HCT116 (cell line): ENCODE results near the gene PXDN. TPM values are rescaled to one million over a fixed set of nuclear protein-coding genes. Genes with fewer than 3 reads are reported as not detected.

Source experiments
- ATAC-seq: fragments of 200-7000 bp; cut with Tn5 transposase; 2 replicates; pipeline ENCODE4 v1.9.1; 2020; ENCODE audit warnings: mild to moderate bottlenecking, moderate library complexity
- BruUV-seq: library from RNA; stranded (reverse); fragments of 400-500 nt; replicated peaks from 2 replicates; lab custom pipeline; 2021; lab: Mats Ljungman, UMichigan
- CTCF ChIA-PET: fragments of 300-600 bp; sonication (Branson Sonifier 250); formaldehyde crosslinking; loops from one replicate; lab custom pipeline; 2021; ENCODE audit warnings: antibody characterized with exemption; lab: Charles Lee
- POLR2A ChIA-PET: fragments of 300-600, 350-600 bp; sonication (Branson Sonifier 250); formaldehyde crosslinking; loops from one replicate; lab custom pipeline; 2021; ENCODE audit warnings: antibody characterized with exemption; lab: Charles Lee
- RAD21 ChIA-PET, 2 experiments: fragments of 300-600 bp; sonication (Branson Sonifier 250); formaldehyde crosslinking; loops; one replicate each; lab custom pipeline; 2023; ENCODE audit warnings: low total read pairs in 2 of 2; ENCODE audit not compliant: uncharacterized antibody in 2 of 2, unreplicated experiment in 2 of 2, low non-redundant PET in 1 of 2; lab: Charles Lee
- DNase-seq: peaks from one replicate; pipeline ENCODE4 v3.0.0-alpha.2; 2010; ENCODE audit warnings: low read depth, low spot score
- H2AFZ ChIP-seq: fragments of 200-600 bp; shearing (Covaris generic), sonication (generic); 2 replicates; pipeline ENCODE4 v1.6.1; 2017; ENCODE audit warnings: low read depth, mixed run types, mixed read lengths, antibody characterized with exemption, low read length; ENCODE audit not compliant: poor library complexity, severe bottlenecking
- H3K27ac ChIP-seq: 2 replicates; pipeline ENCODE4 v1.5.1; 2012; ENCODE audit warnings: low read depth, low read length
- H3K27me3 ChIP-seq: fragments of 200-600 bp; sonication (generic); 2 replicates; pipeline ENCODE4 v1.6.1; 2016; ENCODE audit warnings: mixed run types, low read length, mixed read lengths; ENCODE audit not compliant: insufficient read depth
- H3K36me3 ChIP-seq, 2 experiments: fragments of 200-500 bp in 1 of 2; fragments of 200-600 bp in 1 of 2; sonication (Bioruptor generic) in 1 of 2; sonication (generic) in 1 of 2; 2 replicates each; pipeline versions ENCODE4 v1.5.1 to v1.6.1; 2014 to 2016; ENCODE audit warnings: low read length in 2 of 2, inconsistent platforms in 1 of 2, mixed read lengths in 1 of 2, mixed run types in 1 of 2; ENCODE audit not compliant: insufficient read depth in 2 of 2, control insufficient read depth in 1 of 2
- H3K4me1 ChIP-seq, 2 experiments: fragments of 200-600 bp in 1 of 2; sonication (generic) in 1 of 2; 2 replicates each; pipeline versions ENCODE4 v1.5.1 to v1.6.1; 2012 to 2017; ENCODE audit warnings: low read length in 2 of 2, inconsistent platforms in 1 of 2, mild to moderate bottlenecking in 1 of 2, mixed read lengths in 1 of 2, mixed run types in 1 of 2, moderate library complexity in 1 of 2; ENCODE audit not compliant: insufficient read depth in 2 of 2, control insufficient read depth in 1 of 2
- H3K4me2 ChIP-seq: fragments of 200-600 bp; sonication (generic); 2 replicates; pipeline ENCODE4 v1.6.1; 2017; ENCODE audit warnings: mixed run types, low read length, mixed read lengths
- H3K4me3 ChIP-seq, 2 experiments: fragments of 200-600 bp in 1 of 2; sonication (generic) in 1 of 2; replicated peaks in 1 of 2; 2 replicates each; pipeline ENCODE4 v1.5.1; 2011 to 2016; ENCODE audit warnings: low read length in 2 of 2, control low read depth in 1 of 2, low read depth in 1 of 2, mild to moderate bottlenecking in 1 of 2, mixed read lengths in 1 of 2, mixed run types in 1 of 2
- H3K79me2 ChIP-seq: fragments of 200-600 bp; sonication (generic); 2 replicates; pipeline ENCODE4 v1.6.1; 2017; ENCODE audit warnings: mild to moderate bottlenecking, mixed run types, low read length, moderate library complexity, mixed read lengths; ENCODE audit not compliant: insufficient read depth
- H3K9ac ChIP-seq: fragments of 200-600 bp; sonication (generic); 2 replicates; pipeline ENCODE4 v1.6.1; 2016; ENCODE audit warnings: low read length, mixed read lengths
- H3K9me2 ChIP-seq: fragments of 200-600 bp; sonication (generic), shearing (Covaris generic); 2 replicates; pipeline ENCODE4 v1.6.1; 2017; ENCODE audit warnings: mixed run types, mild to moderate bottlenecking, moderate library complexity; ENCODE audit not compliant: insufficient read depth
- H3K9me3 ChIP-seq, 2 experiments: fragments of 200-500 bp in 1 of 2; fragments of 200-600 bp in 1 of 2; sonication (Bioruptor generic) in 1 of 2; sonication (generic) in 1 of 2; 2 replicates each; pipeline ENCODE4 v1.6.1; 2014 to 2017; ENCODE audit warnings: low read length in 2 of 2, mixed read lengths in 2 of 2, inconsistent platforms in 1 of 2, low read depth in 1 of 2, mild to moderate bottlenecking in 1 of 2, mixed run types in 1 of 2, moderate library complexity in 1 of 2; ENCODE audit not compliant: control insufficient read depth in 1 of 2, insufficient read depth in 1 of 2
- H4K20me1 ChIP-seq: fragments of 200-600 bp; sonication (generic), shearing (Covaris generic); 2 replicates; pipeline ENCODE4 v1.6.1; 2017; ENCODE audit warnings: mixed run types, mild to moderate bottlenecking, moderate library complexity; ENCODE audit not compliant: insufficient read depth
- EGR1 ChIP-seq: IDR thresholded peaks from 2 replicates; pipeline ENCODE4 v1.6.1; 2012; ENCODE audit warnings: low read depth
- ELF1 ChIP-seq: IDR thresholded peaks from 2 replicates; pipeline ENCODE4 v1.6.1; 2012; ENCODE audit warnings: low read depth, borderline replicate concordance
- FOSL1 ChIP-seq: IDR thresholded peaks from 2 replicates; pipeline ENCODE4 v1.6.1; 2012; ENCODE audit warnings: low read depth
- JUND ChIP-seq: IDR thresholded peaks from 2 replicates; pipeline ENCODE4 v1.6.1; 2012
- POLR2AphosphoS5 ChIP-seq: IDR thresholded peaks from 2 replicates; pipeline ENCODE4 v1.6.1; 2011; ENCODE audit warnings: mild to moderate bottlenecking, low read depth, low read length, moderate library complexity
- RAD21 ChIP-seq: IDR thresholded peaks from 2 replicates; pipeline ENCODE4 v1.6.1; 2012; ENCODE audit warnings: low read depth, mild to moderate bottlenecking
- SIN3A ChIP-seq: IDR thresholded peaks from 2 replicates; pipeline ENCODE4 v1.6.1; 2012; ENCODE audit warnings: low read depth
- SP1 ChIP-seq: IDR thresholded peaks from 2 replicates; pipeline ENCODE4 v1.6.1; 2012; ENCODE audit warnings: low read depth
- SRF ChIP-seq: IDR thresholded peaks from 2 replicates; pipeline ENCODE4 v1.6.1; 2012; ENCODE audit warnings: low read depth
- TCF7L2 ChIP-seq: IDR thresholded peaks from 2 replicates; pipeline ENCODE4 v1.7.0; 2011; ENCODE audit warnings: borderline replicate concordance, inconsistent platforms; ENCODE audit not compliant: insufficient read depth, insufficient read length; ENCODE audit errors: extremely low read depth
- ZFX ChIP-seq: fragments of 450-650 bp; IDR thresholded peaks from 2 replicates; pipeline ENCODE4 v1.6.1; 2017
- ZNF274 ChIP-seq: fragments of 200-500 bp; sonication (Bioruptor generic); IDR thresholded peaks from 2 replicates; pipeline ENCODE4 v1.6.1; 2014; ENCODE audit warnings: mild to moderate bottlenecking, low read depth, low read length, inconsistent platforms
- intact Hi-C: fragments of 100-400 bp; cut with micrococcal nuclease; formaldehyde crosslinking; loops from 2 replicates; pipeline ENCODE4 v1.10.0; 2022
- total RNA-seq: library from RNA; stranded (reverse); gene quantifications from one replicate; pipeline ENCODE4 v1.2.1, GENCODE V29; 2021; ENCODE audit not compliant: unreplicated experiment
- TF ChIP-seq, protein P1 (sequence below): IDR thresholded peaks from 2 replicates; pipeline ENCODE4 v1.6.1; 2012

Gene PXDN
- total RNA-seq, 1 experiment from 2014 or later, result 10.7 TPM

GRCh38 chr2:1606046-1606400, 138.3 kb downstream of the PXDN start:
- H3K27me3 ChIP-seq, result peaks cover 24% of the 10 kb centered on the region
- H3K9ac ChIP-seq, result no peak overlapping the region
- H3K4me2 ChIP-seq, result no peak overlapping the region
- H3K4me3 ChIP-seq, result no peak overlapping the region
- no peak overlapping the region for H2AFZ ChIP-seq
- H3K9me3 ChIP-seq, result no peaks in the 10 kb centered on the region
- no peaks in the 10 kb centered on the region for H3K9me2 ChIP-seq
- intact Hi-C loops, result no loop called here
- no peaks in the 10 kb centered on the region for H3K4me1 ChIP-seq
- no peaks in the 10 kb centered on the region for H3K36me3 ChIP-seq
- no TSS peak for BruUV-seq
- no peaks in the 10 kb centered on the region for H3K79me2 ChIP-seq
- POLR2A ChIA-PET, result no interaction called here
- TF ChIP-seq EGR1 (no peak), ZFX (no peak), SRF (no peak), FOSL1 (no peak), RAD21 (no peak), ZNF274 (no peak), SP1 (no peak)
- TF ChIP-seq, protein P1, sequence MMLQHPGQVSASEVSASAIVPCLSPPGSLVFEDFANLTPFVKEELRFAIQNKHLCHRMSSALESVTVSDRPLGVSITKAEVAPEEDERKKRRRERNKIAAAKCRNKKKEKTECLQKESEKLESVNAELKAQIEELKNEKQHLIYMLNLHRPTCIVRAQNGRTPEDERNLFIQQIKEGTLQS, result no peak
- H4K20me1 ChIP-seq, result no peaks in the 10 kb centered on the region
- H3K27ac ChIP-seq, result no peak overlapping the region
- DNase-seq, result no peak
- CTCF ChIA-PET, result no interaction called here
- no peak for ATAC-seq
- RAD21 ChIA-PET, result no interaction called here

DNA sequence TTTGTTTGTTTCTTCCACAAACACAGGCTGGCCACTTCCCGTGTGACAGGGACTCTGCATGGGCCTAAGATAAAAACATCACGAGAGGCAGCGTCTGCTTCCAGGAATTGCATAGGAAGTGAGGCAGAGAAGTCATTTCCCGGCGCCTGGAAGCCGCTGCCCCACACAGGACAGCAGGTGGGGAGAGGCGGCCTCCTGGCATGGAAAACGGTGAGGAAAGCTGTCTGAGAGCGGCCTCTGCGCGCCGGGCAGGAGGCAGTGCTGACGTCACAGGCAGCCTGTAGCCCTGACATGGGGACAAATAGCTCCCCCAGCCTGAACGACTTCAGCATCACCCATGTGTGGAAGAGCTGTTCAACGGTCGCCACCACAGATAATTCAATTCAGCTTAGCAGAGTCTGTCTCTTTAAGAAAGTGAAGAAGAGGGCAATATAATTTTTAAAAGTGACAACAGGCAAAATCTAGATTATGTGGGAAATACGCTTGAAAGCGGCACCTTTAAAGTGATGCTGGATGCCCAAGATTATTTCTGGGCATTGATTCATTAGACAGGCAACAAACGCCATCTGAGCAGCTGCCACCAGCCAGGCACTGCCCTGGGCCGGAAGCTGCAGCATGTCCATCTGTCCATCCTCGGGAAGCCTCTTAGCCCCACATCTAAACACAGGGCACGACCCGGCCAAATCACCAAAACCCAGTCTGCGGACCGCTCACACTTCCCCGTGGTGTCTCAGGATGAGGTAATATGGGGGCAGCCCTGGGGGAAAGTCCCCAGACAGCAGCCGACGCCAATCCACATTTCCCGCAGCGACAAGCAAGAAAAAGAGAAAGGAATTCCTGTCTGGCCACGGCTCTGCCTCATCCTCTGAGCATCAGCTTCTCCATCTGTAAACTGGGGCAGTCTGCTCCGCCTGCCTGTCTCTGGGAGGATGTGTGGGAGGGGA, 138.9 kb downstream of the PXDN start:
- H3K79me2 ChIP-seq, result no peaks in the 10 kb centered on the region
- CTCF ChIA-PET, result no interaction called here
- no peak overlapping the region for H3K4me2 ChIP-seq
- RAD21 ChIA-PET, result no interaction called here
- no peak overlapping the region for H2AFZ ChIP-seq
- no peak overlapping the region for H3K9ac ChIP-seq
- H3K27me3 ChIP-seq, result peaks cover 23% of the 10 kb centered on the region
- no peaks in the 10 kb centered on the region for H4K20me1 ChIP-seq
- BruUV-seq, result no TSS peak
- no peak overlapping the region for H3K27ac ChIP-seq
- H3K9me2 ChIP-seq, result no peaks in the 10 kb centered on the region
- POLR2A ChIA-PET, result no interaction called here
- intact Hi-C loops, result no loop called here
- H3K36me3 ChIP-seq, result no peaks in the 10 kb centered on the region
- no peak for DNase-seq
- no peak for ATAC-seq
- no peaks in the 10 kb centered on the region for H3K9me3 ChIP-seq
- H3K4me3 ChIP-seq, result no peak overlapping the region
- H3K4me1 ChIP-seq, result no peaks in the 10 kb centered on the region
- TF ChIP-seq ELF1 (no peak), SP1 (no peak), JUND (no peak), POLR2AphosphoS5 (no peak), SIN3A (no peak), TCF7L2 (no peak), RAD21 (no peak), ZNF274 (no peak)
